ENCODE data around the gene ZBED1.
"Not testable (repeated sequence)": the region's sequence is repeated elsewhere in the genome, so short reads cannot be mapped to it uniquely, and the experiment has no call there.

ZBED1 gene

GRCh38 chrX:2479420-2479780 is 21.4 kb downstream of the ZBED1 start:
- FAIRE-seq = no peak
- TF ChIP-seq POLR2AphosphoS5 (IDR thresholded peaks at IDR 0.05; ENCODE audit: low read depth, low read length) (no peak), TAF1 (IDR thresholded peaks at IDR 0.05; ENCODE audit: borderline replicate concordance, low read depth, low read length) (no peak), POLR2A (IDR thresholded peaks at IDR 0.05; ENCODE audit: low read depth, low read length) (no peak)
- no peak for DNase-seq (ENCODE audit: insufficient read length)

GRCh38 chrX:2478546-2479419 is 22.0 kb downstream of the ZBED1 start:
- no peak for TF ChIP-seq POLR2A (IDR thresholded peaks at IDR 0.05; ENCODE audit: low read depth, low read length)
- no peak for TF ChIP-seq POLR2AphosphoS5 (IDR thresholded peaks at IDR 0.05; ENCODE audit: low read depth, low read length)
- TF ChIP-seq TAF1 (IDR thresholded peaks at IDR 0.05; ENCODE audit: borderline replicate concordance, low read depth, low read length) = no peak
- FAIRE-seq (no peak), DNase-seq (ENCODE audit: insufficient read length) (no peak)

GRCh38 chrX:2477313-2477712 is 23.5 kb downstream of the ZBED1 start:
- not testable (repeated sequence) for FAIRE-seq; DNase-seq (ENCODE audit: insufficient read length)

GRCh38 chrX:2474963-2475726 is 25.6 kb downstream of the ZBED1 start:
- no peak for FAIRE-seq
- TF ChIP-seq TAF1 (IDR thresholded peaks at IDR 0.05; ENCODE audit: borderline replicate concordance, low read depth, low read length) = no peak
- TF ChIP-seq POLR2AphosphoS5 (IDR thresholded peaks at IDR 0.05; ENCODE audit: low read depth, low read length) = no peak
- TF ChIP-seq POLR2A (IDR thresholded peaks at IDR 0.05; ENCODE audit: low read depth, low read length) = no peak
- no peak for DNase-seq (ENCODE audit: insufficient read length)

GRCh38 chrX:2474280-2474962 is 26.4 kb downstream of the ZBED1 start:
- TF ChIP-seq POLR2AphosphoS5 (IDR thresholded peaks at IDR 0.05; ENCODE audit: low read depth, low read length) = no peak
- no peak for TF ChIP-seq TAF1 (IDR thresholded peaks at IDR 0.05; ENCODE audit: borderline replicate concordance, low read depth, low read length)
- TF ChIP-seq POLR2A (IDR thresholded peaks at IDR 0.05; ENCODE audit: low read depth, low read length) = no peak
- FAIRE-seq (no peak), DNase-seq (ENCODE audit: insufficient read length) (no peak)

- FAIRE-seq = peak; percentile 9
- not testable (repeated sequence) for DNase-seq (ENCODE audit: insufficient read length)
These were observed 27.7 kb downstream of the ZBED1 start for GRCh38 chrX:2473064-2473463.

- DNase-seq (ENCODE audit: insufficient read length) = no peak
- FAIRE-seq = no peak
- TF ChIP-seq TAF1 (IDR thresholded peaks at IDR 0.05; ENCODE audit: borderline replicate concordance, low read depth, low read length) = no peak
- TF ChIP-seq POLR2A (IDR thresholded peaks at IDR 0.05; ENCODE audit: low read depth, low read length) = no peak
- no peak for TF ChIP-seq POLR2AphosphoS5 (IDR thresholded peaks at IDR 0.05; ENCODE audit: low read depth, low read length)
These were observed 29.1 kb downstream of the ZBED1 start for GRCh38 chrX:2471641-2472040.

GRCh38 chrX:2471126-2471525 is 29.6 kb downstream of the ZBED1 start:
- DNase-seq (ENCODE audit: insufficient read length); FAIRE-seq: not testable (repeated sequence)

- not testable (repeated sequence) for FAIRE-seq; DNase-seq (ENCODE audit: insufficient read length)
These were observed 30.9 kb downstream of the ZBED1 start for GRCh38 chrX:2469852-2470251.

- DNase-seq (ENCODE audit: insufficient read length) = no peak
- TF ChIP-seq POLR2A (IDR thresholded peaks at IDR 0.05; ENCODE audit: low read depth, low read length) (no peak), TAF1 (IDR thresholded peaks at IDR 0.05; ENCODE audit: borderline replicate concordance, low read depth, low read length) (no peak), POLR2AphosphoS5 (IDR thresholded peaks at IDR 0.05; ENCODE audit: low read depth, low read length) (no peak)
- FAIRE-seq = no peak
These were observed 31.5 kb downstream of the ZBED1 start for GRCh38 chrX:2469196-2469685.

GRCh38 chrX:2468261-2469195 is 32.2 kb downstream of the ZBED1 start:
- TF ChIP-seq POLR2AphosphoS5 (IDR thresholded peaks at IDR 0.05; ENCODE audit: low read depth, low read length) (no peak), TAF1 (IDR thresholded peaks at IDR 0.05; ENCODE audit: borderline replicate concordance, low read depth, low read length) (no peak), POLR2A (IDR thresholded peaks at IDR 0.05; ENCODE audit: low read depth, low read length) (no peak)
- DNase-seq (ENCODE audit: insufficient read length) (no peak), FAIRE-seq (no peak)
